Left renal cortex interstitium (tissue), 4 donors: Measurements from ENCODE around the gene BTRC. TPM values are rescaled to one million over a fixed set of nuclear protein-coding genes. Genes with fewer than 3 reads are reported as not detected.
A peak's percentile ranks its signal among the peaks of the same experiment; 100 is the strongest.

Experiments used
- DNase-seq, 4 donors: peaks; one replicate each; pipeline ENCODE4 v3.0.0-alpha.2; 2013; ENCODE audit warnings: low read depth in 4 of 4, low spot score in 2 of 4, missing footprints in 1 of 4
- polyA plus RNA-seq, 4 donors: library from polyadenylated mRNA; unstranded; fragments of 120-200 nt; gene quantifications; one replicate each; pipeline ENCODE4 v1.2.1, GENCODE V29; 2013; ENCODE audit not compliant: insufficient read length in 4 of 4

The BTRC gene
- polyA plus RNA-seq, 4 donors = 17.1 to 29.8 (median 26.4) TPM

DNA sequence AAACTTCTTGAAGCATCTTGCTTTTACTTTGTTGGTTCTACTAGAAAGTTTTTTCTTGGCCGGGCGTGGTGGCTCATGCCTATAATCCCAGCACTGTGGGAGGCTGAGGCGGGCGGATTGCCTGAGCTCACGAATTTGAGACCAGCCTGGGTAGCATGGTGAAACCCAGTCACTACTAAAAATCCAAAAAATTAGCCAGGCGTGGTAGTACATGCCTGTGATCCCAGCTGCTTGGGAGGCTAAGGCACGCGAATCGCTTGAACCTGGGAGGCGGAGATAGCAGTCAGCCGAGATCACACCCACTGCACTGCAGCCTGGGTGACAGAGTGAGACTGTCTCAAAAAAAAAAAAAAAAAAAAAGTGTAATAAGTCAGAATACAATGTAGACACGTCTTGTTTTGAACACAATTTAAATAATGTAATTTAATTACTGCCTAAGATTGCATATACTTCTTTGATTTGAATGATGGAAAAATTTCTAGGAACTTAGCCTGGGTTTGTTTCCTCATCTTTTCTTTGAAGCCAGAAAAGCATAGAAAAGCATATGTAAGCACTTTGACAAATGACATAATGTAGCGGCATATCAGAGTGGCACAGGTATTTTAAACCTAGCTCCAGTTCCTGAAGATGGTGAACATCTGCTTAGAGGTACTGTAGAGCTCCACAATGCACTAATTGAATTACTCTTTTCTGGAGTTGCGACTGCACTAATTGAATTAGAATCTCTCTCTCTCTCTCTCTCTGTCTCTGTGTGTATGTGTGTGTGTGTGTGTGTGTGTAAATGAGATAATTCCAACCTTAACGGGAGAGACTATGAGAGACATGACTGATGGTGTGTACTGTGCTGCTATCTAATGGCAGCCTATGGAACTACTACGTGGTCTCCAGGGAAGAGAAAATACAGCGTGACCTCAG, 87.8 kb downstream of the BTRC start:
- DNase-seq = peak; percentile 28 to 51 (median 34)

- no peak for DNase-seq
These were observed 88.5 kb downstream of the BTRC start for GRCh38 chr10:101442456-101442800.

DNA sequence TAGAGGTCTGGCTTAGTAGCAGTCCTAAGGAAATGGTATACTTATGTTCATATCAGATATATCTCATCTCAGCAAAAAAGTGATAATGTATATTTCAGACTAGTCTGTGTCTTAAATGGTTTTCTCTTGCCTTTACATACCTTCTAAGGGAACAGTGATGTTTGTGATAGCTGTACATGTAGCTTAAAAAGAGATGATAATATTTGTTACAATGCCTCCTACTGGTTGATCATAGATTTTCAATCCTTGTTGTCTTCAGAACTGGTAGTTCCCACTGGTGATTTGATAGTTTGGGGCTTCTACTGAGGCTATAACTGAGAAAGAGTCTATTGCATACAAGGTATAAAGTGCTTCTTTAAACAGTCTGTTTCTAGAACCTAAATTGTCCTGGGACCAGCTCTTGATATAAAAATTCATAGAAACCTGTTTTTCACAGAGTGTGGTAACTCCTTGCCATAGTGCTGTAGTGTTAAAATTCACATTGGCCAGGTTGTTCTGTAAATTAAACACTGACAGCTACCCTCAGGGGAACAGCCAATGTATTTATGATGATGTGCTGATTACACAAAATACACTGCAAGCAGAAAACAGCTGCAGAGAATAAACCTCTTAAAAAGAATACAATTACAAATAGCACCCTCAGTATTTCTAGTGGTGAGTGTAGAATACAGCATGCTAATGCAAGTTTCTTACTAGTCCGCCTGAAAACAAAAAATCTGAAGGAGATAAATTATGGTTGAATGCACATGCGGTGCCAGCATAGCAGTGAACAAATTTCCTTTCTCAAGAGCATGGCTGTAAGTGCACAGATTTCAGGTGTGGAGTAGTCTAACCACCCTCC, 90.3 kb downstream of the BTRC start:
- DNase-seq = no peak

DNA sequence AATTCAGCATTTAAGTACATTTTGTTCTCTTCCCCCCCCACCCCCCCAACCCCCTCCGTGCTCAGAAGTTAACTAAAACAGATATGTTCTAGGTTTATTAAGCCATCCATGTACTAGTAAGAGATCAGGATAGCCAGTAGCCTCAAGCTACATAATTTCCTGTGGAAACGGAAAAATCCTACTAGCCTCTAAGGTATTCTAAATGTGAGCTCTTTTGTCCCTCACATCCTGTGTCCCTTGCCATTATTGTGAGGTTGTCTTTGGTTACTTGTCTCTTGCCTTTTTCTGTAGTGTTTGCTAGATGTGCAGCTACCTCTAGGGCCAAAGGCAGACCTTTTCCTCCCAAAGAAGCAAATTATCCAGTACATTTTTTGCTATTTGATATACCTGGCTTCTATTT, 92.1 kb downstream of the BTRC start:
- DNase-seq = no peak

DNA sequence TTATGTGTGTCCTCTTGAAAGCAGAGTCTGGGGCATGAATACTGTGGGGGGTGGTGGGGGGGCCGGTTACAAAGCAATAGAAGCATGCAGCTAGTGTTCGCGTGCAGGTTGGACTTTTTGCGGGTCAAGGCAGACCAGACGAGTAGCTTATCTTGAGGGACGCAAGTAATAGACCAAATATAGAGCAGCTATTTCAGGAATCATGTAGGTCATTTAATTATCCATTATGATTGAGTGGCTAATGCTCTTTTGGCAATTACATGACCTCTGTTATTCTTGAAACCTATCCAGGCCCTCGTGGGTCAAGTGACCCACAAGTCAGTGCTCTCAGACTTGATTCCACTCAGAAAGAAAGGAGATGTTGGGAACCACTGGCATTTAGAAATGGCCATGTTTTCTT, 93.0 kb downstream of the BTRC start:
- DNase-seq = no peak

DNA sequence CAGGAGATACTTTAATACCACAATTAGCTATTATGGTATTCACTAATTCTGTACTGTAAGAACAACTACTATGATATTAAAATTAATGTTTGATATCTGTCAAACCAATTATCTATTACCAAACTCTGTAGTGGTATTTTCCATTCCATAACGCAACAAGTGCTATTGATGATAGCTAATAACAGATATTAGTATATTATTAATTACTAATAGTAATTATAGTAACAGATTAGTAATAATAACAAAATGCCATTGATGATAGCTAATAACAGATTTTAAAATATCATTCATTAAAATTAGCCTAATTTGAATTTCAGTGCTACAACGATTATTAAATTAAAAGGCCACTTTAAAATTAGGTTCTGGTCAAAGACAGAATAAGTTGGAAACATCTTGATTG, 93.5 kb downstream of the BTRC start:
- DNase-seq = no peak

DNA sequence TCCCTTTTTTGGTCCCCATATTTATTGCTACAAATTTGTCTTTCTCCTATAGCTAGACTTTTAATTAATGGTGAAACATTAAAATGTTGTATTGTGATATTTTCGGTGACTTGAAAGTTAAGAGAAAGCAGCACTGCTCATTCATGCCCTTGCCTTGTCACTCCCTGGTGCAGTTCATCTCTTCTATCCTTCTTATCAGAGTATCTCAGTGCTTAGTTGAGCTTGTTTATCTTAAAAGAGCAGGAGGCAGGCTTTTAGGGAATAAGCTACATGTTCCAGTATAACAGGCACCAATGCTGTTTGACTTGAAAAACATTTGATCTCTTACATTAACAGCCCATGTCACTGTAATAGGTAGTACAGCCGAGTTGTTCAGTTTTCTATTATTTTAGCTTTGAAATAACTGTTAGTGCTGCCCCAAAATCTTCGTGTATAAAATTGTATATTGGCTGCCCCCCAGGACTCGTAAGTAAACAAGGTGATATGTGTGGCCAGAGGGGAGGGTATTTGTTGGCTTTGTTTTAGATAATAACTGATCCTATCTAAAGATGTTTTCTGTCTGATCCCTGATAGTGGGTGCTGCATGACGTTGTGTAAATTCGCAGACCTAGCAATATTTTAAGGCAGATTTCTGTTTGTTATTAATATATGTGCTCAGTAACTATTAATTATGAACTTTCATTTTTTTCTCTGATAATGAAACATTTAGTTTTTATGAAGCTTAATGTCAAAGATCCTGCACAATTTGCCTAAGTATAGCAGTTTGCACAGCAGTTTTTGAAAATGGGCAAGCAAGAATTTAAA, 96.5 kb downstream of the BTRC start:
- DNase-seq = no peak

DNA sequence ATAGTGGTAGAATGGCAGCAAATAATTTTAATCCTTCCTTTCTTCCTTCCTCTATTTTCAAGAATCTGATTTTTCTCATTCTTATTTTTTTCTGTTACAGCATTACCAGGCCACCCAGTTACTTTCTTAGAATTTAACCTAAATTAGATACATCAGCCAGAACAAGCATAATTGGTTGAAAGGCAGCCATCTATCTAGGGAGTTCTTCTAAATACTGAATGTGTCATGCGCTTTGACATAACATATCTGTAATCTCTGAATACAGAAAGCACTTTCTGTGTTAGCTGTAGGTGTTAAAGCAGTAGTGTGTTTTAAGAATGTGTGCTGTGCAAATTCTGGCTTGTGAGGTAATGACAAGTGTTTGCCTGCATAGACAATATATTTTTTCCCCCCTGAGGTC, 97.3 kb downstream of the BTRC start:
- no peak for DNase-seq

- no peak for DNase-seq
These were observed 97.7 kb downstream of the BTRC start for GRCh38 chr10:101451667-101452069.

- DNase-seq = no peak
These were observed 98.2 kb downstream of the BTRC start for GRCh38 chr10:101452176-101452575.

DNA sequence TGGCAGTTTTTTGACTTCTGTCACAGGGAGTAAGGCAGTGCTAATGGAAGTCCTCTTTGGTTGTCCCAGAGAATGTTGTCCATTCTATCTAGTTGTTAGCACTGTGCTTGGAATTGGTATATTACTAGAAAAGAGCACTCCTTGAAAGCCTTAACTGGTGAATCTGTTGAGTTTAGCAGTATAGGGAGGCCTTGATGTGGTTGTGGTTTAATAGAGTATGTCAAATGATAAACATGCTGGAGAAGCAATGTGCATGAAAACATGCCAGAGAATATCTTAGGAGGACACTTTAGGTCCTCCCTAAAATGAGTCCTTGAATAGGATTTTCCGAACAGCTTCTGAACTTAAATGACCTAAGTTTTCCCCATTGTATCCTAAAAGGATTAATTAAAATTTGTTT, 98.6 kb downstream of the BTRC start:
- DNase-seq = no peak

DNA sequence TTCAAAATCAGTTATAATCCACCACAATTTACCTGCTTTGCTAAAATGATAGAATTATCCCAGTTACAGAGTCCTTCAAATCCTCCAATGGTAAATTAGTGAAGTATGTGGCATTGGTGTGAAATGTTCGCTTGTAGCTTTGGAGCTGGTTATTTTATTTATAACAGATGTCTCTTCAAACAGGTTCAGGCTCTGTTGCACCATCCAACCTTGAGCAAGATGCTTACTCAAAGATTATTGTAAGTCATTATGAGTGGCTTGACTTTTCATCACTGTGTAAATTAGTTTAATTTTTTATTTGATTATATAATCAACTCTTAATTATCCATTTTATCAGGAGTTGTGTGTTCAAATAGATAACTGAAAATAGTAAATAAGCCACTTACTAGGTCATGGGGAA, 99.4 kb downstream of the BTRC start:
- DNase-seq = no peak

DNA sequence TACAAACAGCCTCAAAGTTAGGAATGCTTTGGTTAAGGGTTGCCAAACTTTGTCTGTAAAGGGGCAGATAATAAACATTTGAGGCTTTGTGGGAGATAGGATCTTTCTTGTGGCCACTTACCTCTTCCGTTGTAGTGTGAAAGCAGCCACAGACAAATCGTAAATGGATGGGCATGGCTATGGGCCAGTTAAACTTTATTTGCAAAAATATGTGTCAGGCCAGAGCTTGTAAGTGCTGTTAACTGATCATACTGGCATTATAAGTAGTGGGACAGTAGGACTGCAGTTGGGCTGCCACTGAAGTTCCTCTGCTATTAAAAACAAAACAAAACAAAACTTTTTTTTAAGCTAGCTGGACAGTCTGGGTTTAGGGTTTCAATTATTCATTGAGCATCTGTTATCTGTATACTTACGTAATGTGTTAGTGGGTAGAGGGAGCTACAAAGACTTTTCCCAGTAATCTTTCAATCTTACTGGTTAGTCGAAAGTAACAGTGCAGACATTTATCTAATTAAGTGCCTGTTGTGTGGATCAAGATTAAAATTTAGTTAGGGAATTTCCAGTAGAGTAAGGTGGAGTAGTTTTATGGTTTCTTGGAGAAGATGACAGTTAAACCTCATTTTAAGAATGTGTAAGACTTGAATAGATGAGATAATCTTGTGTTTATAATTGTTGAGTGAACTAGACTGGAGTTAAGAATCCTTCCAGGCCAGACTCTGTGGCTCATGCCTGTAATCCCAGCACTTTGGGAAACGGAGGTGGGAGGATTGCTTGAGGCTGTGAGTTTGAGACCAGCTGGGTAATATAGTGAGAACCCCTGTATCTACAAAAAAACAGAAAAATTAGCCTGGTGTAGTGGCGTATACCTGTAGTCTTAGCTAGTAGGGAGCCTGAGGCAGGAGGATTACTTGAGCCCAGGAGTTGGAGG, 100.1 kb downstream of the BTRC start:
- no peak for DNase-seq

GRCh38 chr10:101458869-101459268, 104.9 kb downstream of the BTRC start:
- DNase-seq = no peak

GRCh38 chr10:101464082-101464481, 110.1 kb downstream of the BTRC start:
- no peak for DNase-seq

DNA sequence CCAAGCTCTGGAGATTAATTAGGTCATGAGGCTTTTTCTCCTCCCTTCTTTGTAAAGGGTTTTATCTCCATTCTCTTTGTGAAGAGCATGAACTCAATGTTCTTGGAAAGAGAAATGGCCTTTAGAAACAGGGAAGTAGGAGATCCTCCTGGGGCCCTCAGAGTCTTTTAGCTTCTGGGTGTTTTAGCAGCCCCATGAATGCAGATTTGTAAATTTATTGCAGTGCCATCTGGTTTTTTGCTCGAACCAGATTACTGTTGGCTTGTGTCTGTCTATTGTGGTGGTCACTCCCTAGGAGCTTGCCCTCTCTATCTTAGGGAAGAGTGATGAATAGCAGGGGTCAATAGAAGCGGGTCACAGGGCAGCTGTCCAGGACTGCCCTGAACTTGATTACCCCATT, 110.6 kb downstream of the BTRC start:
- no peak for DNase-seq

GRCh38 chr10:101466016-101466912, 112.3 kb downstream of the BTRC start:
- no peak for DNase-seq

- DNase-seq = peak in 2 of 4 donors; percentile 34 to 40
These were observed 113.4 kb downstream of the BTRC start for GRCh38 chr10:101467286-101467770.

GRCh38 chr10:101468159-101468558, 114.2 kb downstream of the BTRC start:
- no peak for DNase-seq
